Astrocyte (in vitro differentiated cells and primary cell): ENCODE results near the gene BRD4. TPM values are rescaled to one million over a fixed set of nuclear protein-coding genes. Genes with fewer than 3 reads are reported as not detected.

Experiments
- DNase-seq: peaks from one replicate; pipeline ENCODE4 v3.0.0-alpha.2; 2010; ENCODE audit warnings: low read depth
- FAIRE-seq: peaks from 2 replicates; lab custom pipeline; 2011; peaks lifted over from hg19 to GRCh38; lab: Jason Lieb, UNC
- H2AFZ ChIP-seq: 2 replicates; pipeline ENCODE4 v1.6.0; 2012; ENCODE audit warnings: low read depth, low read length, inconsistent platforms
- H3K27ac ChIP-seq: 2 replicates; pipeline ENCODE4 v1.5.1; 2011; ENCODE audit warnings: low read depth, low read length, inconsistent platforms
- H3K27me3 ChIP-seq: 2 replicates; pipeline ENCODE4 v1.6.0; 2011; ENCODE audit warnings: low read length, inconsistent platforms; ENCODE audit not compliant: insufficient read depth
- H3K36me3 ChIP-seq: 2 replicates; pipeline ENCODE4 v1.5.1; 2011; ENCODE audit warnings: low read length, inconsistent platforms; ENCODE audit not compliant: insufficient read depth
- H3K4me1 ChIP-seq: 2 replicates; pipeline ENCODE4 v1.5.1; 2011; ENCODE audit warnings: low read length, inconsistent platforms; ENCODE audit not compliant: insufficient read depth
- H3K4me2 ChIP-seq: 2 replicates; pipeline ENCODE4 v1.6.0; 2012; ENCODE audit warnings: low read length, inconsistent platforms
- H3K4me3 ChIP-seq: 2 replicates; pipeline ENCODE4 v1.5.1; 2011; ENCODE audit warnings: low read depth, mild to moderate bottlenecking, low read length, inconsistent platforms; ENCODE audit not compliant: insufficient read depth
- H3K79me2 ChIP-seq: 2 replicates; pipeline ENCODE4 v1.6.0; 2012; ENCODE audit warnings: mild to moderate bottlenecking, low read length, inconsistent platforms; ENCODE audit not compliant: insufficient read depth
- H3K9ac ChIP-seq: 2 replicates; pipeline ENCODE4 v1.6.0; 2012; ENCODE audit warnings: mild to moderate bottlenecking, low read length, inconsistent platforms
- H3K9me3 ChIP-seq: 2 replicates; pipeline ENCODE4 v1.5.1; 2012; ENCODE audit warnings: low read depth, mild to moderate bottlenecking, low read length, inconsistent platforms; ENCODE audit not compliant: insufficient read depth
- H4K20me1 ChIP-seq: 2 replicates; pipeline ENCODE4 v1.6.0; 2012; ENCODE audit warnings: low read length, inconsistent platforms; ENCODE audit not compliant: insufficient read depth
- H3K27ac Mint-ChIP-seq: one replicate; pipeline ENCODE4 v1.8.0; 2021; ENCODE audit warnings: mild to moderate bottlenecking, mixed read lengths; ENCODE audit not compliant: unreplicated experiment
- H3K27me3 Mint-ChIP-seq: one replicate; pipeline ENCODE4 v1.8.0; 2021; ENCODE audit warnings: low read depth, mixed read lengths; ENCODE audit not compliant: unreplicated experiment
- H3K36me3 Mint-ChIP-seq: one replicate; pipeline ENCODE4 v1.8.0; 2021; ENCODE audit warnings: low read depth, mixed read lengths; ENCODE audit not compliant: unreplicated experiment
- H3K4me1 Mint-ChIP-seq: one replicate; pipeline ENCODE4 v1.8.0; 2021; ENCODE audit warnings: low read depth, mixed read lengths; ENCODE audit not compliant: unreplicated experiment
- H3K4me3 Mint-ChIP-seq: one replicate; pipeline ENCODE4 v1.8.0; 2021; ENCODE audit warnings: mild to moderate bottlenecking, moderate library complexity, mixed read lengths; ENCODE audit not compliant: unreplicated experiment
- H3K9me3 Mint-ChIP-seq: one replicate; pipeline ENCODE4 v1.8.0; 2021; ENCODE audit warnings: mild to moderate bottlenecking, mixed read lengths; ENCODE audit not compliant: unreplicated experiment
- EZH2 ChIP-seq: IDR thresholded peaks from 2 replicates; pipeline ENCODE4 v1.6.1; 2012; ENCODE audit warnings: mild to moderate bottlenecking, low read length, inconsistent platforms; ENCODE audit not compliant: insufficient read depth
- total RNA-seq: library from RNA; stranded (reverse); gene quantifications from 2 replicates; pipeline ENCODE4 v1.2.1, GENCODE V29; 2021
- TF ChIP-seq, protein P1 (sequence below): IDR thresholded peaks from 2 replicates; pipeline ENCODE4 v1.5.1; 2011; ENCODE audit warnings: low read depth, mild to moderate bottlenecking, inconsistent platforms, low read length, moderate library complexity; ENCODE audit not compliant: insufficient read depth

Gene BRD4
- total RNA-seq, 1 donor from 2014 or later: 128 TPM

DNA sequence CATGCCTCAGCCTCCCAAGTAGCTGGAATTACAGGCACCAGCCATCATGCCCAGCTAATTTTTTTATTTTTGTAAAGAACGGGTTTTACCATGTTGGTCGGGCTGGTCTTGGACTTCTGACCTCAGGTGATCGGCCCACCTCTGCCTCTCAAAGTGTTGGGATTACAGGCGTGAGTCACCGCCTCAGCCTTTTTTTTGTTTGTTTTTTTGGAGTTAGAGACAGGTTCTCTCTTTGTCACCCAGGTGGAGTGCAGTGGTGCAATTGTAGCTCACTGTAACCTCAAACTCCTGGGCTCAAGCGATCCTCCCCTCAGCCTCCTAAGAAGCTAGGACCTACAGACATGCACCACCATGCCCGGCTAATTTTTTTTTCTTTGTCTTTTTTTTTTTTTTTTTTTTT, 116.0 kb downstream of the BRD4 start:
- no peak overlapping the region for H3K27ac Mint-ChIP-seq
- DNase-seq: no peak
- Histone ChIP-seq H4K20me1 (no peaks in the 10 kb centered on the region), H3K4me3 (no peak overlapping the region), H3K4me2 (no peak overlapping the region), H2AFZ (no peak overlapping the region), H3K27ac (no peak overlapping the region), H3K4me1 (no peaks in the 10 kb centered on the region), H3K36me3 (no peaks in the 10 kb centered on the region), H3K79me2 (no peaks in the 10 kb centered on the region), H3K9me3 (no peaks in the 10 kb centered on the region), H3K9ac (no peak overlapping the region), H3K27me3 (no peaks in the 10 kb centered on the region)
- FAIRE-seq: no peak
- H3K4me3 Mint-ChIP-seq: no peak overlapping the region
- H3K36me3 Mint-ChIP-seq: peaks cover 5% of the 10 kb centered on the region
- H3K9me3 Mint-ChIP-seq: no peaks in the 10 kb centered on the region
- no peaks in the 10 kb centered on the region for H3K4me1 Mint-ChIP-seq
- TF ChIP-seq EZH2: no peak
- TF ChIP-seq, protein P1, sequence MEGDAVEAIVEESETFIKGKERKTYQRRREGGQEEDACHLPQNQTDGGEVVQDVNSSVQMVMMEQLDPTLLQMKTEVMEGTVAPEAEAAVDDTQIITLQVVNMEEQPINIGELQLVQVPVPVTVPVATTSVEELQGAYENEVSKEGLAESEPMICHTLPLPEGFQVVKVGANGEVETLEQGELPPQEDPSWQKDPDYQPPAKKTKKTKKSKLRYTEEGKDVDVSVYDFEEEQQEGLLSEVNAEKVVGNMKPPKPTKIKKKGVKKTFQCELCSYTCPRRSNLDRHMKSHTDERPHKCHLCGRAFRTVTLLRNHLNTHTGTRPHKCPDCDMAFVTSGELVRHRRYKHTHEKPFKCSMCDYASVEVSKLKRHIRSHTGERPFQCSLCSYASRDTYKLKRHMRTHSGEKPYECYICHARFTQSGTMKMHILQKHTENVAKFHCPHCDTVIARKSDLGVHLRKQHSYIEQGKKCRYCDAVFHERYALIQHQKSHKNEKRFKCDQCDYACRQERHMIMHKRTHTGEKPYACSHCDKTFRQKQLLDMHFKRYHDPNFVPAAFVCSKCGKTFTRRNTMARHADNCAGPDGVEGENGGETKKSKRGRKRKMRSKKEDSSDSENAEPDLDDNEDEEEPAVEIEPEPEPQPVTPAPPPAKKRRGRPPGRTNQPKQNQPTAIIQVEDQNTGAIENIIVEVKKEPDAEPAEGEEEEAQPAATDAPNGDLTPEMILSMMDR: no peak
- H3K27me3 Mint-ChIP-seq: peaks cover 2% of the 10 kb centered on the region

DNA sequence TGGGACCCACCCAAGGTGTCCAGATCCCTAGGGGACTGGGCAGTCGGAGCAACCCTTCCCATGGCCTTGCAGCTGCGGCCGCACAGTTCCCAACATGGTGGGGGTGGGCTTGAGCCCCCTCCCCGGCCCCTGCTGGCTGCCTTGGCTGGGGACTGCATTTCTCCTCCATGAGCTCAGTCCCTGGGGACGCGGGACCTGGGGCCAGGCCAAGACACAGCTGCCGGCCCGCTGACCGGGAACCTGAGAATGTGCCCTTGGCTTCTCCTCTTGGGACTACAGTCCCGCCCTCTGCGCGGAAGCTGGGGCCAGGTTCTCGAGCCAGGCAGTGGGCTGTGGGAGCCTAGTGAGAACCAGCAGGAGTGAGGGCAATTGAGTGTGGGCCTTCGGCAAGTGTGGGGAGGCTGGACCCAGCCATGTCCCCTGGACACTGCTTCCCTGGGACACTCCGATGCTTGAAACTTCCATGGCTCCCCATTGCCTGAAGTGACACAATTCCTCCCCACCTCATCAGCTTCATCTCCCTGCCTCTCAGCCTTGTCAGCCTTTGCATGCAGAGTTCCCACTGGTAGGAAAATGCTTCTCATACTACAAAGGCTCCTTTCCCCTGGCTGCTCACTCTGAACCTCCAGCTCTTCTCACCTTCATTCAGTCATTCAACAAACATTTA, 118.5 kb downstream of the BRD4 start:
- Mint-ChIP-seq H3K9me3 (no peaks in the 10 kb centered on the region), H3K27me3 (peaks cover 2% of the 10 kb centered on the region), H3K36me3 (peaks cover 5% of the 10 kb centered on the region), H3K4me1 (no peaks in the 10 kb centered on the region), H3K27ac (no peak overlapping the region), H3K4me3 (no peak overlapping the region)
- no peak overlapping the region for H3K9ac ChIP-seq
- FAIRE-seq (no peak), DNase-seq (no peak)
- H2AFZ ChIP-seq: no peak overlapping the region
- H3K4me1 ChIP-seq: peaks cover 9% of the 10 kb centered on the region
- H4K20me1 ChIP-seq: no peaks in the 10 kb centered on the region
- no peaks in the 10 kb centered on the region for H3K36me3 ChIP-seq
- no peak overlapping the region for H3K27ac ChIP-seq
- H3K9me3 ChIP-seq: no peaks in the 10 kb centered on the region
- no peak overlapping the region for H3K4me3 ChIP-seq
- no peak overlapping the region for H3K4me2 ChIP-seq
- H3K79me2 ChIP-seq: no peaks in the 10 kb centered on the region
- no peaks in the 10 kb centered on the region for H3K27me3 ChIP-seq
- TF ChIP-seq, protein P1: no peak
- TF ChIP-seq EZH2: no peak

- Histone ChIP-seq H3K4me1 (peaks cover 9% of the 10 kb centered on the region), H3K79me2 (no peaks in the 10 kb centered on the region), H3K4me2 (no peak overlapping the region), H3K27ac (no peak overlapping the region), H3K27me3 (no peaks in the 10 kb centered on the region), H2AFZ (no peak overlapping the region), H3K4me3 (no peak overlapping the region), H4K20me1 (no peaks in the 10 kb centered on the region), H3K36me3 (no peaks in the 10 kb centered on the region), H3K9ac (no peak overlapping the region), H3K9me3 (no peaks in the 10 kb centered on the region)
- H3K4me1 Mint-ChIP-seq: no peaks in the 10 kb centered on the region
- no peak overlapping the region for H3K27ac Mint-ChIP-seq
- peaks cover 2% of the 10 kb centered on the region for H3K27me3 Mint-ChIP-seq
- H3K9me3 Mint-ChIP-seq: no peaks in the 10 kb centered on the region
- DNase-seq: no peak
- H3K4me3 Mint-ChIP-seq: no peak overlapping the region
- TF ChIP-seq, protein P1: no peak
- no peak for TF ChIP-seq EZH2
- peaks cover 5% of the 10 kb centered on the region for H3K36me3 Mint-ChIP-seq
- FAIRE-seq: no peak
These were observed 119.6 kb downstream of the BRD4 start for GRCh38 chr19:15212711-15213110.
